Spleen (tissue), 11 donors: Measurements from ENCODE around the gene SORCS2. TPM values are rescaled to one million over a fixed set of nuclear protein-coding genes. Genes with fewer than 3 reads are reported as not detected.
A peak's percentile ranks its signal among the peaks of the same experiment; 100 is the strongest.

ENCODE experiments used
- DNase-seq: peaks from one replicate; pipeline ENCODE4 v3.0.0-alpha.2; 2020
- H3K27ac ChIP-seq, 8 donors: fragments of 200-600 bp; sonication (generic) in 7 of 8; 1 replicate in 4 of 8; 2 replicates in 4 of 8; pipeline versions ENCODE4 v1.5.0 to v1.8.0; 2016 to 2021; ENCODE audit warnings: inconsistent platforms in 4 of 8, mild to moderate bottlenecking in 4 of 8, moderate library complexity in 1 of 8
- H3K27me3 ChIP-seq, 7 donors: fragments of 200-600 bp; sonication (generic) in 6 of 7; replicated peaks in 1 of 7; 1 replicate in 4 of 7; 2 replicates in 3 of 7; pipeline versions ENCODE4 v1.5.0 to v1.8.0; 2016 to 2021; ENCODE audit warnings: inconsistent platforms in 3 of 7, mild to moderate bottlenecking in 1 of 7
- H3K36me3 ChIP-seq, 6 donors: fragments of 200-600 bp; sonication (generic) in 5 of 6; 1 replicate in 4 of 6; 2 replicates in 2 of 6; pipeline versions ENCODE4 v1.5.0 to v1.8.0; 2016 to 2021; ENCODE audit warnings: inconsistent platforms in 2 of 6
- H3K4me1 ChIP-seq, 6 donors: fragments of 200-600 bp; sonication (generic) in 5 of 6; 1 replicate in 3 of 6; 2 replicates in 3 of 6; pipeline versions ENCODE4 v1.5.0 to v1.8.0; 2016 to 2021; ENCODE audit warnings: inconsistent platforms in 3 of 6
- H3K4me3 ChIP-seq, 8 donors: fragments of 200-600 bp; sonication (generic) in 7 of 8; 1 replicate in 4 of 8; 2 replicates in 4 of 8; pipeline versions ENCODE4 v1.5.0 to v1.8.0; 2016 to 2021; ENCODE audit warnings: inconsistent platforms in 4 of 8, mild to moderate bottlenecking in 4 of 8, moderate library complexity in 2 of 8
- H3K9me3 ChIP-seq, 8 donors: fragments of 200-600 bp; sonication (generic) in 7 of 8; 1 replicate in 4 of 8; 2 replicates in 4 of 8; pipeline versions ENCODE4 v1.5.0 to v1.8.0; 2016 to 2021; ENCODE audit warnings: inconsistent platforms in 4 of 8
- CTCF ChIP-seq, 11 experiments: fragments of 200-600 bp in 7 of 11; fragments of 450-650 bp in 4 of 11; sonication (generic) in 4 of 11; IDR thresholded peaks in 8 of 11; conservative IDR thresholded peaks in 3 of 11; 1 replicate in 7 of 11; 2 replicates in 4 of 11; pipeline versions ENCODE4 v1.4.0 to v1.8.0; 2016 to 2021; ENCODE audit warnings: antibody characterized with exemption in 11 of 11, inconsistent platforms in 4 of 11, mild to moderate bottlenecking in 1 of 11
- POLR2A ChIP-seq, 3 donors: fragments of 450-650 bp; IDR thresholded peaks; one replicate each; pipeline ENCODE4 v1.5.1; 2017; ENCODE audit warnings: antibody characterized with exemption in 3 of 3, mild to moderate bottlenecking in 1 of 3
- POLR2AphosphoS5 ChIP-seq, 3 donors: sonication (generic); formaldehyde crosslinking; IDR thresholded peaks; one replicate each; pipeline ENCODE4 v1.5.1; 2017; ENCODE audit warnings: antibody characterized with exemption in 3 of 3
- WGBS, 5 donors: extraction: QIAGEN DNeasy Blood & Tissue Kit in 3 of 5; methylation state at CpG; one replicate each; pipeline versions ENCODE4 v1.1.5 to v1.1.7; 2013 to 2018; 5-methylcytosine and 5-hydroxymethylcytosine counted together
- intact Hi-C: fragments of 100-400 bp; cut with DNase I; formaldehyde crosslinking; loops from one replicate; pipeline ENCODE4 v1.15.0; 2023; ENCODE audit warnings: low total_unique reads
- polyA plus RNA-seq, 3 donors: library from polyadenylated mRNA; stranded (reverse); fragments of 200-250 nt; gene quantifications; one replicate each; pipeline ENCODE4 v1.2.1, GENCODE V29; 2013
- total RNA-seq, 7 donors: library from RNA; depleted of rRNA in 3 of 7; stranded (reverse); fragments of >200 nt in 3 of 7; fragmentation: NEBNext Ultra II Directional in 4 of 7; extraction: Animal tissue kit (Norgen Biotek cat#: 25700) in 4 of 7; gene quantifications; one replicate each; pipeline versions ENCODE4 v1.1.0 to v1.2.1, GENCODE V29; 2016 to 2021
- donor health status: healthy with polysubstance abuse.
- donor health status: DM: no; HTN: no; CAD: no; lungs with moderate emphysema.
- donor health status: DM: no; HTN: no; CAD: no.
- donor health status: Bipolar disorder and iron deficiency.
- donor health status: healthy.
- donor health status: DM: no; HTN: no; CAD: no.
- donor health status: DM: yes; HTN: yes; CAD: no.

The SORCS2 gene
- total and polyA plus RNA-seq, 10 donors: 0.33 to 1.6 (median 0.60) TPM

GRCh38 chr4:7733201-7733600 is 540.9 kb downstream of the SORCS2 start:
- peak; percentile 18 for DNase-seq
- no peaks in the 10 kb centered on the region for H3K36me3 ChIP-seq
- no peak overlapping the region for H3K27ac ChIP-seq
- H3K27me3 ChIP-seq: peaks cover 0 to 56% (median 0%) of the 10 kb centered on the region in 7 donors
- H3K9me3 ChIP-seq: peaks cover 0 to 7% (median 0%) of the 10 kb centered on the region in 8 donors
- peaks cover 0 to 6% (median 0%) of the 10 kb centered on the region in 6 donors for H3K4me1 ChIP-seq
- WGBS, 5 donors: 75 to 88% (median 85%) methylated on average over 13 to 17 of the region's 17 CpGs
- intact Hi-C loops: no loop called here
- no peak overlapping the region for H3K4me3 ChIP-seq
- no peak for TF ChIP-seq CTCF (IDR thresholded peaks at IDR 0.05 in 8 of 11, conservative IDR thresholded peaks at IDR 0.05 in 3 of 11)
- no peak for TF ChIP-seq POLR2AphosphoS5 (IDR thresholded peaks at IDR 0.05)
- no peak for TF ChIP-seq POLR2A (IDR thresholded peaks at IDR 0.05)

DNA sequence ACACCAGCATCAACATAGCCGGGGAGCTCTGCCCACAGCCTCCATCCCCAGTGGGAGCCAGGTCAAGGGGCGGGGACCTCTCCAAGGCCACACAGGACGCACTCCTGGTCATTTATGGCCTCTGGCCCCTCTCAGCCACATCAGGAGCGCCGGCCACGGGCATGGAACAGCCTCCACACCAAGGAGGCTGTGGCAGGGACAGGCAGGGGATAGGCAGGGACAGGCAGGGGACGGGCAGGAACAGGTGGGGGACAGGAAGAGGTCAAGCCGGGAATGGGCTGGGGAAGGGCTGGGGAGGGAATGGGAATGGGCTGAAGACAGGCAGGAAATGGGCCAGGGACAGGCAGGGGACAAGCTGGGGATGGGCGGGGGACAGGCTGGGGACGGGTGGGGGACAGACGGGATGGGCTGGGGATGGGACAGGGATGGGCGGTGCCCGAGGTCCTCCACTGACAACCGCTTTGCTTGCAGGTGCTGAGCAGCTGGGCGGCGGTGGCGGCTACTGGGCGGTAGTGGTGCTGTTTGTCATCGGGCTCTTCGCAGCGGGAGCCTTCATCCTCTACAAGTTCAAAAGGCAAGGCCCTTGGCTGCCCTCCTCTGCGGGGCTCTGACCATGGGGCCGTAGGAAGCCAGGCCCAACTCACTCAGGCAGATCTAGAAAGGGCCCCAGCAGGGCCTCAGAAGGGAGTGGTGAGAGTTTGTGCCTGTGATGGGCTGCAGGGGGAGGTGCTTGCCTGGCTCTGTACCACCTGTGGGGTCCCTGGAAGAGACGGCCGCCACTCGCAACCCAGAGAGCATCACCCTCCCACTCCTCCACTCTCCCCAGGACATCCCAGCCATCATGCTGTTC is 541.7 kb downstream of the SORCS2 start:
- 55 to 64% (median 58%) methylated on average over 23 to 26 of the region's 26 CpGs for WGBS, 5 donors
- Histone ChIP-seq H3K9me3 (peaks cover 0 to 8% (median 0%) of the 10 kb centered on the region in 8 donors), H3K4me1 (peaks cover 0 to 6% (median 0%) of the 10 kb centered on the region in 6 donors), H3K27me3 (peaks cover 0 to 53% (median 0%) of the 10 kb centered on the region in 7 donors), H3K36me3 (no peaks in the 10 kb centered on the region), H3K4me3 (no peak overlapping the region), H3K27ac (no peak overlapping the region)
- DNase-seq: peak; percentile 65
- intact Hi-C loops: no loop called here
- TF ChIP-seq POLR2A (IDR thresholded peaks at IDR 0.05) (no peak), CTCF (IDR thresholded peaks at IDR 0.05 in 8 of 11, conservative IDR thresholded peaks at IDR 0.05 in 3 of 11) (no peak), POLR2AphosphoS5 (IDR thresholded peaks at IDR 0.05) (no peak)

DNA sequence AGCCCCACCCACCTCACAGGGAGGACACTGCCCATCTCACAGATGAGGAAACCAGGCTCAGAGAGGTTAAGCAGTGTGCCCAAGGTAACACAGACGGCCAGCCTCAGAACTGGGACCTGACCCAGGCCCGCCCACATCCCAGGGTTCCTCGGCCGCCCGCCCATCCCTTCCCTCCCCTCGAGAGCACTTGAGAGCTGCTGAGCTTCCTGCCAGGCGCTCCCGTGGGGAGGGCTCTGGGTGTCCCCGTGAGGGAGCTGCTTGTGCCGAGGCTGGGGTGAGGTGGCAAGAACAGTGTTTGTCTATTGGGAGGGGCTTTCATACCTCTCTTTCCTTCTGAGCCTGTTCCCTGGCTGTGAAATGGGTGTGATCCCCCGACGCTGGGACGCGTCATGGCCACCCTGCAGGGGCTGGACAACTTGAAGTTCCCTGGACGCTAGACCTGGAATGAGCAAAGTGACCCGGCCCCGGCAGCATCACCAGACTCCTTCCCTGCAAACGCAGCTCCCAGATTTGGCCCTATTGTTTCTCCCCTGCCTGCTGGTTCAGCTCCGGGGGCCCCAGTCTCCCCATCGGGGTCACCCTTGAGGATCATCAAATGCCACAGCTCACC is 542.4 kb downstream of the SORCS2 start:
- Histone ChIP-seq H3K36me3 (no peaks in the 10 kb centered on the region), H3K4me3 (no peak overlapping the region), H3K27ac (no peak overlapping the region), H3K27me3 (peaks cover 0 to 54% (median 0%) of the 10 kb centered on the region in 7 donors), H3K9me3 (peaks cover 0 to 8% (median 0%) of the 10 kb centered on the region in 8 donors), H3K4me1 (peaks cover 0 to 6% (median 0%) of the 10 kb centered on the region in 6 donors)
- DNase-seq: peak; percentile 61
- 57 to 79% (median 57%) methylated on average over 10 to 20 of the region's 20 CpGs for WGBS, 5 donors
- no peak for TF ChIP-seq POLR2AphosphoS5 (IDR thresholded peaks at IDR 0.05)
- TF ChIP-seq POLR2A (IDR thresholded peaks at IDR 0.05): no peak
- no peak for TF ChIP-seq CTCF (IDR thresholded peaks at IDR 0.05 in 8 of 11, conservative IDR thresholded peaks at IDR 0.05 in 3 of 11)
- intact Hi-C loops: no loop called here

DNA sequence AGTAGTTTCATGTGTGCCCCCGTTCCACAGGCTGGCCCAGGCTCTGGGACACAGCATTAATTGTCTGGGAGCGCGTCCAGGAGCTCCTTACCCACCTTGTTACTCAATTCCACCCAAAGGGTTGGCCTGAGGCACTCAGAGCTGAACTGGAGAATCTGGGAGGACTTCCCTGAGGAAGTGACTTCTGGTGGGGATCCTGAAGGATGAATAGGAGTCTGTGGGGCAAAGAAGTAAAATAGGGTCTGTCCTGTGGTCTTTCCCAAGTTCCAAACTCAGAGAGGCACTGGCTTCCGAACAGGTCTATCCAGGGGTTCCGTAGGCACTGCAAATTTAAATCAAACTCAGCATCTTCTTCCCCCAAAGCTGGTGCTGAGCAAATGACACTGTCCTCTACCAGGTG is 543.1 kb downstream of the SORCS2 start:
- Histone ChIP-seq H3K9me3 (peaks cover 0 to 8% (median 0%) of the 10 kb centered on the region in 8 donors), H3K27me3 (peaks cover 0 to 57% (median 0%) of the 10 kb centered on the region in 7 donors), H3K4me3 (no peak overlapping the region), H3K36me3 (no peaks in the 10 kb centered on the region), H3K27ac (no peak overlapping the region), H3K4me1 (peaks cover 0 to 6% (median 0%) of the 10 kb centered on the region in 6 donors)
- DNase-seq: no peak
- TF ChIP-seq POLR2AphosphoS5 (IDR thresholded peaks at IDR 0.05): no peak
- TF ChIP-seq CTCF (IDR thresholded peaks at IDR 0.05 in 8 of 11, conservative IDR thresholded peaks at IDR 0.05 in 3 of 11): no peak
- TF ChIP-seq POLR2A (IDR thresholded peaks at IDR 0.05): no peak
- 87 to 92% (median 89%) methylated on average over 5 of the region's 5 CpGs for WGBS, 5 donors
- intact Hi-C loops: no loop called here
